GM12878 (cell line): ENCODE results near the gene ZP4. TPM values are rescaled to one million over a fixed set of nuclear protein-coding genes. Genes with fewer than 3 reads are reported as not detected.

Experiments used
- ATAC-seq: fragments of 200-7000 bp; cut with Tn5 transposase; 3 replicates; pipeline ENCODE4 v1.9.1; 2020; ENCODE audit warnings: mild to moderate bottlenecking, moderate library complexity
- BruUV-seq: library from RNA; stranded (reverse); fragments of 400-500 nt; replicated peaks from 2 replicates; lab custom pipeline; 2021; lab: Mats Ljungman, UMichigan
- CTCF ChIA-PET: fragments of 300-600 bp; sonication (Branson Sonifier 250); formaldehyde crosslinking; extraction: SDS; loops from one replicate; lab custom pipeline; 2021; ENCODE audit warnings: inconsistent platforms; lab: Yijun Ruan, JAX
- POLR2A ChIA-PET: fragments of 350-600 bp; formaldehyde crosslinking; extraction: SDS; loops from one replicate; lab custom pipeline; 2021; ENCODE audit warnings: inconsistent platforms; lab: Charles Lee
- RAD21 ChIA-PET: fragments of 300-600 bp; sonication (Branson Sonifier 250); formaldehyde crosslinking; loops from one replicate; lab custom pipeline; 2023; ENCODE audit warnings: antibody characterized with exemption; ENCODE audit not compliant: unreplicated experiment; lab: Charles Lee
- SMC1A ChIA-PET: fragments of 300-600 bp; sonication (Branson Sonifier 250); formaldehyde crosslinking; loops from one replicate; lab custom pipeline; 2023; ENCODE audit not compliant: unreplicated experiment, uncharacterized antibody; lab: Charles Lee
- DNase-seq: peaks from one replicate; pipeline ENCODE4 v3.0.0-alpha.2; 2011; ENCODE audit warnings: low read depth, low spot score
- FAIRE-seq: peaks from 3 replicates; lab custom pipeline; 2011; peaks lifted over from hg19 to GRCh38; lab: Jason Lieb, UNC
- H2AFZ ChIP-seq: 2 replicates; pipeline ENCODE4 v1.6.0; 2011; ENCODE audit warnings: low read depth, low read length, control low read depth; ENCODE audit not compliant: control insufficient read depth
- H3K27ac ChIP-seq: 2 replicates; pipeline ENCODE4 v1.5.1; 2011; ENCODE audit warnings: control low read depth; ENCODE audit not compliant: control insufficient read depth, insufficient read depth
- H3K27me3 ChIP-seq, 2 experiments: replicated peaks in 1 of 2; 2 replicates each; pipeline versions ENCODE4 v1.6.0 to v1.6.1; 2011; ENCODE audit warnings: low read length in 1 of 2; ENCODE audit not compliant: control insufficient read depth in 2 of 2, insufficient read depth in 2 of 2
- H3K36me3 ChIP-seq, 2 experiments: 2 replicates each; pipeline ENCODE4 v1.5.1; 2011; ENCODE audit warnings: low read length in 1 of 2; ENCODE audit not compliant: control insufficient read depth in 2 of 2, insufficient read depth in 2 of 2
- H3K4me1 ChIP-seq: 2 replicates; pipeline ENCODE4 v1.6.1; 2011; ENCODE audit warnings: mild to moderate bottlenecking, low read length, moderate library complexity, mixed read lengths; ENCODE audit not compliant: control insufficient read depth, insufficient read depth
- H3K4me2 ChIP-seq: 2 replicates; pipeline ENCODE4 v1.6.0; 2011; ENCODE audit warnings: control low read depth; ENCODE audit not compliant: control insufficient read depth, insufficient read depth
- H3K4me3 ChIP-seq: fragments of 200-600 bp; sonication (generic); 2 replicates; pipeline ENCODE4 v1.5.1; 2016
- H3K79me2 ChIP-seq: 2 replicates; pipeline ENCODE4 v1.6.0; 2011; ENCODE audit warnings: low read length; ENCODE audit not compliant: control insufficient read depth, insufficient read depth
- H3K9ac ChIP-seq: 2 replicates; pipeline ENCODE4 v1.8.0; 2011; ENCODE audit warnings: low read length, control low read depth, mixed read lengths; ENCODE audit not compliant: control insufficient read depth, insufficient read depth
- H3K9me3 ChIP-seq: replicated peaks from 3 replicates; pipeline ENCODE4 v1.5.1; 2011; ENCODE audit warnings: mild to moderate bottlenecking, low read length; ENCODE audit not compliant: control insufficient read depth, insufficient read depth
- H4K20me1 ChIP-seq: 2 replicates; pipeline ENCODE4 v1.6.0; 2011; ENCODE audit not compliant: control insufficient read depth, insufficient read depth
- BHLHE40 ChIP-seq, 2 experiments: fragments of 450-650 bp in 1 of 2; IDR thresholded peaks; 2 replicates each; pipeline ENCODE4 v1.6.1; 2011 to 2017; ENCODE audit warnings: low read depth in 2 of 2, borderline replicate concordance in 1 of 2, improper control_type of control experiment in 1 of 2, low read length in 1 of 2, mild to moderate bottlenecking in 1 of 2
- CHD1 ChIP-seq: IDR thresholded peaks from 2 replicates; pipeline ENCODE4 v1.6.1; 2012; ENCODE audit warnings: low read depth, low read length, improper control_type of control experiment
- JUND ChIP-seq: IDR thresholded peaks from 2 replicates; pipeline ENCODE4 v1.6.1; 2012; ENCODE audit warnings: low read depth, mild to moderate bottlenecking, low read length, improper control_type of control experiment, moderate library complexity
- KAT2A ChIP-seq: conservative IDR thresholded peaks from 2 replicates; pipeline ENCODE4 v1.6.1; 2011; ENCODE audit warnings: low read depth, low read length; ENCODE audit not compliant: control insufficient read depth
- MYB ChIP-seq: fragments of 150-350 bp; IDR thresholded peaks from 2 replicates; pipeline ENCODE4 v1.6.1; 2014; ENCODE audit warnings: mild to moderate bottlenecking, low read depth, low read length, borderline replicate concordance
- NKRF ChIP-seq: fragments of 450-650 bp; conservative IDR thresholded peaks from 2 replicates; pipeline ENCODE4 v1.6.1; 2017; ENCODE audit warnings: mild to moderate bottlenecking, moderate library complexity
- USF1 ChIP-seq: IDR thresholded peaks from 2 replicates; pipeline ENCODE4 v1.6.1; 2011; ENCODE audit warnings: borderline replicate concordance, low read depth, mild to moderate bottlenecking, moderate library complexity, mixed read lengths, low read length; ENCODE audit not compliant: insufficient read depth; ENCODE audit errors: extremely low read length
- WGBS: methylation state at CpG from one replicate; pipeline ENCODE4 v1.1.6; 2016; ENCODE audit warnings: low lambda C conversion rate; ENCODE audit not compliant: insufficient replicate concordance, insufficient coverage; ENCODE audit errors: missing lambda C conversion rate; 5-methylcytosine and 5-hydroxymethylcytosine counted together
- in situ Hi-C: fragments of 300-500 bp; cut with MboI; formaldehyde crosslinking; loops from 9 replicates; pipeline ENCODE4 v1.14.3; 2018; ENCODE audit warnings: mixed read lengths
- intact Hi-C: fragments of 100-400 bp; cut with micrococcal nuclease; formaldehyde crosslinking; loops from one replicate; pipeline ENCODE4 v1.14.2; 2022; ENCODE audit not compliant: unreplicated experiment
- polyA plus RNA-seq, 11 experiments: library from polyadenylated mRNA; depleted of rRNA in 4 of 11; unstranded in 6 of 11; stranded (reverse) in 5 of 11; fragments of >200 nt; fragmentation: Nextera tagmentation in 4 of 11; fragmentation: Illumina TruSeq in 1 of 11; extraction: Ambion mirVana in 4 of 11; extraction: Trizol in 1 of 11; gene quantifications; 1 replicate in 1 of 11; 2 replicates in 10 of 11; pipeline versions ENCODE4 v1.2.1 to v1.2.3, GENCODE V29; 2011 to 2016; ENCODE audit warnings: inconsistent platforms in 2 of 11, missing spikeins in 2 of 11, low read depth in 1 of 11
- total RNA-seq, 4 experiments: library from RNA; depleted of rRNA in 3 of 4; stranded (reverse); fragments of >200 nt in 3 of 4; fragmentation: Illumina TruSeq in 1 of 4; extraction: Trizol in 1 of 4; gene quantifications; 2 replicates each; pipeline versions ENCODE4 v1.2.1 to v1.2.3, GENCODE V29; 2013 to 2021
- TF ChIP-seq, protein P1 (sequence below): IDR thresholded peaks from 2 replicates; pipeline ENCODE4 v1.6.1; 2012; ENCODE audit warnings: improper control_type of control experiment, low read depth, low read length; ENCODE audit not compliant: insufficient replicate concordance

ZP4 gene
- total and polyA plus RNA-seq, 10 of the 15 experiments (the other 5 are each of a cell fraction or from before 2014, with no cell fraction given) = 0.23 TPM; not detected in 9

- Histone ChIP-seq H3K4me1 (no peaks in the 10 kb centered on the region), H3K9me3 (no peaks in the 10 kb centered on the region), H3K36me3 (no peaks in the 10 kb centered on the region), H3K27me3 (no peaks in the 10 kb centered on the region), H2AFZ (no peak overlapping the region), H3K4me3 (no peak overlapping the region), H3K4me2 (no peak overlapping the region), H3K9ac (no peak overlapping the region), H3K79me2 (no peaks in the 10 kb centered on the region), H3K27ac (no peak overlapping the region), H4K20me1 (no peaks in the 10 kb centered on the region)
- RAD21 ChIA-PET = interaction anchor here (1.1 kb wide), 1 partner anchor 30 kb away, joined by 3 read pairs; no protein-coding TSS in a partner anchor
- BruUV-seq = no TSS peak
- in situ Hi-C loops = no loop called here
- SMC1A ChIA-PET = interaction anchor here (0.8 kb wide), 1 partner anchor 67 kb away, joined by 4 read pairs; no protein-coding TSS in a partner anchor
- CTCF ChIA-PET = interaction anchor here (1.1 to 2.4 kb wide), 2 partner anchors 17 to 27 kb away, joined by 3 to 7 read pairs; no protein-coding TSS in a partner anchor
- DNase-seq = no peak
- intact Hi-C loops = no loop called here
- no peak for ATAC-seq
- TF ChIP-seq MYB (no peak), CHD1 (no peak), USF1 (no peak), KAT2A (no peak), NKRF (no peak), BHLHE40 (IDR thresholded peaks at IDR 0.05; ENCODE audit: borderline replicate concordance in 1 of 2, low read depth in 2 of 2, low read length in 1 of 2) (no peak), JUND (no peak)
- TF ChIP-seq, protein P1, sequence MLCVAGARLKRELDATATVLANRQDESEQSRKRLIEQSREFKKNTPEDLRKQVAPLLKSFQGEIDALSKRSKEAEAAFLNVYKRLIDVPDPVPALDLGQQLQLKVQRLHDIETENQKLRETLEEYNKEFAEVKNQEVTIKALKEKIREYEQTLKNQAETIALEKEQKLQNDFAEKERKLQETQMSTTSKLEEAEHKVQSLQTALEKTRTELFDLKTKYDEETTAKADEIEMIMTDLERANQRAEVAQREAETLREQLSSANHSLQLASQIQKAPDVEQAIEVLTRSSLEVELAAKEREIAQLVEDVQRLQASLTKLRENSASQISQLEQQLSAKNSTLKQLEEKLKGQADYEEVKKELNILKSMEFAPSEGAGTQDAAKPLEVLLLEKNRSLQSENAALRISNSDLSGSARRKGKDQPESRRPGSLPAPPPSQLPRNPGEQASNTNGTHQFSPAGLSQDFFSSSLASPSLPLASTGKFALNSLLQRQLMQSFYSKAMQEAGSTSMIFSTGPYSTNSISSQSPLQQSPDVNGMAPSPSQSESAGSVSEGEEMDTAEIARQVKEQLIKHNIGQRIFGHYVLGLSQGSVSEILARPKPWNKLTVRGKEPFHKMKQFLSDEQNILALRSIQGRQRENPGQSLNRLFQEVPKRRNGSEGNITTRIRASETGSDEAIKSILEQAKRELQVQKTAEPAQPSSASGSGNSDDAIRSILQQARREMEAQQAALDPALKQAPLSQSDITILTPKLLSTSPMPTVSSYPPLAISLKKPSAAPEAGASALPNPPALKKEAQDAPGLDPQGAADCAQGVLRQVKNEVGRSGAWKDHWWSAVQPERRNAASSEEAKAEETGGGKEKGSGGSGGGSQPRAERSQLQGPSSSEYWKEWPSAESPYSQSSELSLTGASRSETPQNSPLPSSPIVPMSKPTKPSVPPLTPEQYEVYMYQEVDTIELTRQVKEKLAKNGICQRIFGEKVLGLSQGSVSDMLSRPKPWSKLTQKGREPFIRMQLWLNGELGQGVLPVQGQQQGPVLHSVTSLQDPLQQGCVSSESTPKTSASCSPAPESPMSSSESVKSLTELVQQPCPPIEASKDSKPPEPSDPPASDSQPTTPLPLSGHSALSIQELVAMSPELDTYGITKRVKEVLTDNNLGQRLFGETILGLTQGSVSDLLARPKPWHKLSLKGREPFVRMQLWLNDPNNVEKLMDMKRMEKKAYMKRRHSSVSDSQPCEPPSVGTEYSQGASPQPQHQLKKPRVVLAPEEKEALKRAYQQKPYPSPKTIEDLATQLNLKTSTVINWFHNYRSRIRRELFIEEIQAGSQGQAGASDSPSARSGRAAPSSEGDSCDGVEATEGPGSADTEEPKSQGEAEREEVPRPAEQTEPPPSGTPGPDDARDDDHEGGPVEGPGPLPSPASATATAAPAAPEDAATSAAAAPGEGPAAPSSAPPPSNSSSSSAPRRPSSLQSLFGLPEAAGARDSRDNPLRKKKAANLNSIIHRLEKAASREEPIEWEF = no peak
- FAIRE-seq = no peak
- WGBS = 34% methylated on average over 3 of the region's 3 CpGs
- POLR2A ChIA-PET = no interaction called here
Observed at GRCh38 chr1:237834461-237834860, 56.3 kb downstream of the ZP4 start.
